Gastroesophageal sphincter (tissue), 3 donors: ENCODE measurements around the gene FAM171A2.

Experiments used
- CTCF ChIP-seq, 4 experiments: fragments of 200-600 bp in 2 of 4; fragments of 450-650 bp in 2 of 4; sonication (generic) in 1 of 4; IDR thresholded peaks; one replicate each; pipeline ENCODE4 v1.5.1; 2017 to 2019; ENCODE audit warnings: antibody characterized with exemption in 4 of 4, mild to moderate bottlenecking in 2 of 4, moderate library complexity in 2 of 4
- EP300 ChIP-seq: sonication (generic); formaldehyde crosslinking; IDR thresholded peaks from one replicate; pipeline ENCODE4 v1.6.1; 2017; ENCODE audit warnings: antibody characterized with exemption, mild to moderate bottlenecking
- POLR2A ChIP-seq, 2 donors: fragments of 450-650 bp; IDR thresholded peaks; one replicate each; pipeline ENCODE4 v1.6.1; 2017; ENCODE audit warnings: antibody characterized with exemption in 2 of 2, mild to moderate bottlenecking in 2 of 2, moderate library complexity in 1 of 2
- POLR2AphosphoS5 ChIP-seq: sonication (generic); formaldehyde crosslinking; IDR thresholded peaks from one replicate; pipeline ENCODE4 v1.6.1; 2017; ENCODE audit warnings: antibody characterized with exemption

GRCh38 chr17:44348234-44348987, 15.2 kb downstream of the FAM171A2 start:
- TF ChIP-seq CTCF (IDR thresholded peaks at IDR 0.05) (no peak), POLR2A (IDR thresholded peaks at IDR 0.05) (no peak), POLR2AphosphoS5 (no peak), EP300 (no peak)
